GM11168 (cell line): ENCODE data around the gene MRPL32.

Experiments
- in situ Hi-C: fragments of 300-500 bp; cut with MboI; formaldehyde crosslinking; loops from one replicate; pipeline ENCODE4 v1.12.0; 2022; ENCODE audit warnings: low sequenced_read_pairs; ENCODE audit not compliant: unreplicated experiment

MRPL32 gene

DNA sequence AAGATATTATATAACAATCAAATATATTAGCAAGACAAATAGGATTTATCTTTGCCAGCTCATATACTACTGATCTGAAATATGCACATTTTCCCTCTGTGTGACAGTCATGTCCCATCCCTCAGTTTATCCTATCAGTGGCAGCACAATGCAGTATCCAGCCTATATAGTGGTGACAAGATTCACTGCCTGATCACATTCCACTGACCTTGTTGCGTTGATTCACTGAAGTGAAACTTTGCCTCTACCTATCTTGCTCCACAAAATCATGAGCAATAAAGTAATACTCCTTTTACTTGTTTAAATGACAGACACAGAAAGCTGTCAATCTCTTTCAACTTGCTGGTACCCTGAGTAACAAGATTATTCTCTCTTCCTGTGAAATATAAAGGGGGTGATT, 6.5 kb upstream of the MRPL32 start:
- in situ Hi-C loops, result loop anchor here (25.0 kb wide), 2 partner anchors 537 to 787 kb away; no protein-coding TSS in a partner anchor

DNA sequence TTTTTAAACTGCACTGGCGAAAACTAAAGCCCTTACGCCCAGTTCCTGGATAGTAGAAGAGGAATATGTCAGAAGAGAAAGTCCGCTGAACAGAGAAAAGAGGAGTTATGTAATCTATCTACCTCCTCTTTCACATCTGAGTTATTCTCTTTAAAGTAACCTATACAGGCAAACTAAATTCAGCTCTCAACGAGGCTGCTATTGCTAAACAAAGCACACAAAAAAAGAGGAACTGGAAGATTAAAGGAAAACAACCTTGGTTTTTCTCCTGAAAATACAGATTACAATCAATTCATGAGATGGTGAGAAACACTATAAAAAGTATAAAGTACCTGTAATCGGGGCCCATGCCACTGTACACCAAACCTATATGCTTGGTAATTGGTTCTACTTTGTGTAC, 6.0 kb upstream of the MRPL32 start:
- in situ Hi-C loops, result loop anchor here (25.0 kb wide), 2 partner anchors 536 to 786 kb away; no protein-coding TSS in a partner anchor

DNA sequence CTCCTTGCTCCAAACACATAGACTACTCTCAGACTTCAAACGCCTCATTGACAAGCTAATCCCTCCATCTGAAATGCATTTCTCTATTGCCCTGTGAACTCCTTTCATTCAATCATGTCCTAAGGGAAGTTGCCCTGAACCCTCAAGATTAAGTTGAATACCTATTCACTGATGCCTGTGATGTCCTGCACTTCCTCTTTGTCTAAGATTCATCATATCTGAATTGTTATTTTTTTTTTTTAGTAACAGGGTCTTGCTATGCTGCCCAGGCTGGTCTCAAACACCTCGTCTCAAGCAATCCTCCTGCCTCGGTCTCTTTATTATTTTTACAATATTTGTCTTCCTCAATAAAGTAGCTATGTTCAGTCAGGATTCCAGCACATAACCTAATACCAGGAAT, 3.4 kb upstream of the MRPL32 start:
- in situ Hi-C loops, result loop anchor here (25.0 kb wide), 2 partner anchors 534 to 784 kb away; no protein-coding TSS in a partner anchor

DNA sequence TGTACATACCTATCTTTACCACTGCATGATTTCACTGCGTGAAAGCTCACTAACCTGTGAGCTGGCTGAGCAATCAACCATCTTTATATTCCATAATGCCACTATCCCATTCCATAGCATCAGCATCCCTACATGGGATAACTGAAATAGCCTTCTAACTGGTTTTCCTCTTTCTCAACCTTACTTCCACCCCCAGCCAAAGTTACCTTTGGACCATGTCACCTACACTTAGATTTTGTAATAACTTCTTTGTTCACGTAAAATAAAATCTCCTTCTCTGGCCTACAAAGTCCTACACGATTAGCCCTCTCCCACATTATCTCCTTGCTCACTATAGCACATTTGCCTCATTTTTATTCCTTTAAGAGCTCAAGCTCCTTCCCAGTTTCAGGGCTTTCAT, 2.7 kb upstream of the MRPL32 start:
- in situ Hi-C loops, result loop anchor here (25.0 kb wide), 2 partner anchors 533 to 783 kb away; no protein-coding TSS in a partner anchor

DNA sequence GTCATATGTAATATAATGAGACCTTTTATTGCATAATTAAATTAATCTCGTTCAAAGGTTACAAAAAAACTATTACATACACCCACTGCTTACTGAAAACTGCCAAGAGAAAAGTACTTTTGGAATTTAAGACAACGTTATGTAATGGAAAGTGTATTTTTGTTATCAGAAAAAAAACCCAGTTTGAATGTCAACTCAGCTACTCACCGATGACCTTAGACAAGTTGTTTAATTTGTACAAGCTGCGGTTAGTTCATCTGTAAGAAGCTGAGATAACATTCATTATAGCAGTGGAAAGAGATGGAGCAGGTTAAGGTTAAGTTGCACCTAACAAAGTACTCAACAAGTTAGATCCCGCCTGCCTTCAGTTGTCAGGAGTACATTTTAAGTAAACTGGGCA, 1.3 kb upstream of the MRPL32 start:
- in situ Hi-C loops, result loop anchor here (10.0 to 25.0 kb wide), 3 partner anchors 334 to 781 kb away; no protein-coding TSS in a partner anchor

DNA sequence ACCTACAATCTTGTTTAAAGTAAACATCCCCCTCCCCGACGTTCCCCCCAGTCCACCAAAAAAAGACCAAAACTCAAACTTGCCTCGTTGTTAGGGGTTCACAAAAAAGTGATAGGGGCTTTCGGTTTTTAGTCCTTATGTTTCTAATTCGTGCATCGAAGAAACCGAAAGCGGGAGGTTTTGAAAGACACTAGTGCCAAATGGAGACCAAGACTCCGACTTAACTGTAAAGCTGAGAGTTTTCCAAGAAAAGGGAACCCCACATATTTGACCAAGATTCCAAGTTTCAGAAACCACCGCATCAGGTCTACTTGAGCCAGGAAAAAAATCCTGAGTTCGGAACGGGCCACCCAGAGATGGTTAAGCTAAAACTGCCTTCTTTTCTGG, 736 bp upstream of the MRPL32 start:
- in situ Hi-C loops, result loop anchor here (10.0 to 25.0 kb wide), 3 partner anchors 333 to 781 kb away; no protein-coding TSS in a partner anchor

DNA sequence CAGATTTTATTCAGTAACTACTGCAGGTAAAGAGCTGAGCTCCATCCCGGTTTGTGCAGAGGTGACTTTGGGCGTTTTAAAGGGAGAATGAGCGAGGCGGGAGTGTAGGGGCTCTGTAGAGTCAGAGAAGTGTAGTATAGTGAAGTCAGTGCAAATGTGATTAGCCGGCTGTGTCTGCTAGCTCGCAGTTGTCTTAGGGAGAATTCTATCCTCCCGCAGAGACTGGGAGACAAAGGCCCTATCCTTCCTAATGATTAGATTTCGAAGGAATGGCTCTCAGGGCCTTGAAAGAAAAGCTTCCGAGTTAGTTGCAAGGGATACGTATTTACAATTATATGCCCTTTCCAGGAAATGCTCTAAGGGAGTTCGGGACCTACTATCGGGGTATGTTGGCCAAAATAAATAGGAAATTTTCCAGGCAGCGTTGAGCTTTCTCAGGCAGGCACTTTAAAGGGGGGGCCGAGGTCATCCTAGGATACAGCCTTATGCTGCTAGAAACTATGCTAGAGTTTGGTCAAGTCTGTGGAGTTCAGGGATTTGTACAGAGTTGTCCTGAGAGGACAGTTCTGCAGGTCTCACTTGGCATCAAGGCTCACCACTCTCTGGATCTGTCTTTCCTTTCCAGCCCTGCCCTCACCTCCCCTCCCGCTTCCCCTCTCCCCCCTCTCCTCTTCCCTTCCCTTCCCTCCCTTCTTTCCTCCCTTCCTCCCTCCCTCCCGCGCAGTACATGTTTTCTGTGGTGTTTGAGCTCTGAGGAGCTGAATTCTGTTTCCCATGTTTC, 825 bp downstream of the MRPL32 start:
- in situ Hi-C loops, result loop anchor here (10.0 to 25.0 kb wide), 3 partner anchors 332 to 779 kb away; no protein-coding TSS in a partner anchor

DNA sequence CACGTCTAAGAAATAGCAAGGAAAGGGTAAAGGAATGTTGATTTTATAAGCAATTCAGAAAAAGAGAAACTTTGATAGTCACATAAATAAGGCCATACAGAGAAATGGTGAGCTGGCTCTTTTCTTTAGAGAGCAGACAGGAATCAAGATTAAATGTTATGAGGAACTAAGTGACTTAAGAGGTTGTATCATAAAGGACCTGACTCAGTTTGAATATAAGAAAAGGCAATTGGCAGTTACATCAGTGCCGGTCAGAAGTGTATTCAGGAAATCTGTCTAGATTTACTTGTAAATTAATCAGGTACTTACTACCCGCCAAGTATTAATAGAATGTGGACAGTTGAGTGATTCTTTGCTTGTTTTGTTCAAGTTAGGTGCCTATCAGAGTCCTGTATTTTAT, 2.1 kb downstream of the MRPL32 start:
- in situ Hi-C loops, result loop anchor here (10.0 to 25.0 kb wide), 3 partner anchors 331 to 778 kb away; no protein-coding TSS in a partner anchor

DNA sequence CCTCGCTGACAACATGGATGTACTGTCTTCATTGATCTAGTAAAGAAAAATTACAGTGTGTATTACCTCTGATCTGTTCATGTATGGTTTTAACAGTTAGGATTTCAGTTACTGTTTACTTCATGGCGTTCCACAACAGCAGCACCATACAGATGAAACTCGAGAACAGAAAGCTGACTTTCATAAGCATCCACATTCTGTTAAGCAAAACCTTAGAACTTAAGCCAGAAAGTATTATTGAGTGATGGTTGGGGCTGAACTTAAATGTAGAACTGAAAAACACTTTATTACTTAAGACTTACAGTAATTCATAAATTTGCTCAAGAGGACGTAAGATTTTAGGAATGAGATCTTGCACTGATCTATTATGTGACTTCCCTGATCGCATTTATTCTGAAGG, 3.7 kb downstream of the MRPL32 start:
- in situ Hi-C loops, result loop anchor here (10.0 to 25.0 kb wide), 3 partner anchors 329 to 776 kb away; no protein-coding TSS in a partner anchor

DNA sequence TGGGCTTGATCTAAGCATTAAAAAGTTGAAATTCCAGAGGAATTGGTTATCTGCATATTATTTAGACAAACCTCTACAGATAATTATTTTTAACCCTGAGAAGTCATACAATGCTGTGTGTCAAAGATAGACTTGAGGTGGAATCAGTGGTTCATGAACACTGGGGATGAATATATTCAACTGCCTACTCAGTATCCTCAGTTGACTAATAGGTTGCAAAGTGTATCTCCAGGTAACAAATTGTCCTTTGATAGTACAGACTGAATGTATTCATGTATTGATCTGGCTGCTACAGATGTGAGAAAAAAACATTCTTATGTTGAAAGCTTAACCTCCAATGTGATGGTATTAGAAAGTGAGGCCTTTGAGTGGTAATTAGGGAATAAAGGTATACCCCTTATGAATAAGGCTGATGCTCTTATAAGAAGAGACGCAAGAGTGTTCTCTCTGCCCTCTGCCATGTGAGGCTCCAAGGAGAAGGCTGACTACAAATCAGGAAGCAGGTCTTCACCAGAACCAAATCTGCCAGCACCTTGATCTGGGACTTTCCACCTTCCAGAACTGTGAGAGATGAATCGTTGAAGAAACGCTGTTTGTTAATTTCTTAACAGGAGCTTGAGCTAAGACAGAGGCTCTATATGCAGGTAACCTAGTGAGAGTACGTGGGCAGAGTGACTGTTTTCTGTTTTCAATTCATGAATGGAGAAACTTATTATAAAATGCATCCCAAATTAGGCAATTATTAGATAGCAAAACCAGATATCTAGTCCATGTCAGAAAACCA, 7.5 kb downstream of the MRPL32 start:
- in situ Hi-C loops, result loop anchor here (10.0 to 25.0 kb wide), 3 partner anchors 325 to 773 kb away; no protein-coding TSS in a partner anchor

DNA sequence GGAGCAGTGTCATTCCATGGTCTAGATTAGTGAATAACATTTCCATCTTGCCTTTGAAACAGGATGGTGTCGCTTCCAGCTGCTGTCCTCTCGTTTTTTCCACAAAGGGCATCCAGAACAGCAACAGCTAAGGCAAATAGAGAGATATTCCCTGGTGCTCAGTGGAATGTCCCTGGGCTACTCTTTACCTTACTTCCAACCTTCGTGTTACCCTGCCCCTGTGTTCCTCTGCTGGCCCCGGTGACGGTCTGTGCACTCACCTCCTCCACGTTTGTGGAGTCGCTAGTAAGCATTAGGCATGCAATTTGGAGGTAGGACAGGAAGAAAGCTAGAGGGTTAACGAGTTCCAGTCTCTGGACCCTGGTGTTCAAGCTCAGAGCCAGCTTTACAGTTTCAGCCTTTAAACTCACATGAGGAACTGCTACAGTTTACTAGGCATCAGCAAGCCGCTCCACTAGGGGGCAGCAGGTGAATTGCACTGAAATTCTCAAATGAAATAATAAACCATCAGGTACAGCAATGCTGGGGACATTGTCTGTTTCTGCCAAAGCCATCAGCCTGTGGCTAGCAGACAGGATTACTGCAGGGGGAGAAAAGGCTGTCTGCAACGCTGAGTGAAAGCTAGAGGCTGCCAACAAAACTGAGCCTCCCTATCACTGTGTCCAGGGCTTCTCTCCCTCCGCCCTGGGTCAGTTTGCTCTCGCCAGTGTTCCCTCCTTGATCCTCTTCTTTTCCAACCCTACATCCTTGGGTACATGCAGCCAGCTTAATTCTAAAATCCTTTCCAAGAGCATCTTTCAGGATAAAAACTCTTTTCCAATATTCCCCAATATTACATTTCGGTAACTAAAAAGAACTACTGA, 9.0 kb downstream of the MRPL32 start:
- in situ Hi-C loops, result loop anchor here (25.0 kb wide), 2 partner anchors 521 to 771 kb away; no protein-coding TSS in a partner anchor

DNA sequence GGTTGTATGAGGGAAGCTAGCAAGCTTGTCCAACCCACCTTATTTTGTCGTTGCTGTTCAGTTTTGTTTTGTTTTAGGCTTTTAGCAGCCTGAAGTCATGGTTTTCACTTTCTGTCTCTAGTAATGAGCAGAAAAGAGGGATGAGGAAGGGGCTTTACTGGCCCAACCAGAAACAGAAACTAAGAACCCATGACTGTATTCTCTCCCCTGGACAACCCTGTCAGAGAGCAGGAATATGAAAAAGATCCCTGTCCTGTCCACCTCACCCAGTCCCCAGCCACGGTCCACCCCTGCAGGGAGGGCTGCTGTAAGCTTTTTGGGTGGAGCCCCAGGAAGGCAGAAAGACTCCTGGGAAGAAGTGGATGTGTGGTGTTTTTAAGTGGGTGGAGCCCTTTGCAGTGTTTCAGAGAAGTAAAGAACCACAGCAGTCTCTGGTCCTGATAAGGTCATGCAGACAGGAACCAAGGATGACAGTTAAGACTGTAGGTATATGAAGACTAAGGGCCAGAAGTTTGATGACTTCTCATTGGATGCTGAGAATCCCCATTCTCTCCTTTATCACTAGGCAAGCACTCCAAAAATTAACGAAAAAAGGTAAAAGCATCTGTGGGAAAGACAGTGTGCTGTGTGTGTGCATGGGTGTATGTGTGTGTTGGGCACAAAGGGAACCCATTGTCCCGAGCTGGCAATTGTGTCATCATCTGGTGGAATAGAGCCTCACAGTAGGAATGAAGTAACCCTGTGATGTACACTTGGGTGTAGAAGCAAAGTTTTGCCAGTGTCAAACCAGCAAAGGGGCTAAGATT, 13.8 kb downstream of the MRPL32 start:
- in situ Hi-C loops, result loop anchor here (25.0 kb wide), 2 partner anchors 516 to 766 kb away; no protein-coding TSS in a partner anchor

DNA sequence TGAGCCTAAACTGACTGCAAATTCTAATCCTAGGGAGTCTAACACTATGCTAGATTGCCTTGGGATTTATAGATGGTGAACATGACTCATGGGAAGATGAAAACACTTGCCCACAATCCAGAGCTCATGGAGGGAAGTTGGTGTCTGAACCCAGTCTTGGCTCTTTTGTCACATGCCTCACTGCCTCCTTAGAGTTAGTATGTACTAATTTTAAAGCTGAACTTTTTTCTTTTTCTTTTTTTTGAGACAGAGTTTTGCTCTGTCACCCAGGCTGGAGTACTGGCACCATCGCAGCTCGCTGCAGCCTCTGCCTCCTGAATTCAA, 14.4 kb downstream of the MRPL32 start:
- in situ Hi-C loops, result loop anchor here (25.0 kb wide), 2 partner anchors 516 to 766 kb away; no protein-coding TSS in a partner anchor

DNA sequence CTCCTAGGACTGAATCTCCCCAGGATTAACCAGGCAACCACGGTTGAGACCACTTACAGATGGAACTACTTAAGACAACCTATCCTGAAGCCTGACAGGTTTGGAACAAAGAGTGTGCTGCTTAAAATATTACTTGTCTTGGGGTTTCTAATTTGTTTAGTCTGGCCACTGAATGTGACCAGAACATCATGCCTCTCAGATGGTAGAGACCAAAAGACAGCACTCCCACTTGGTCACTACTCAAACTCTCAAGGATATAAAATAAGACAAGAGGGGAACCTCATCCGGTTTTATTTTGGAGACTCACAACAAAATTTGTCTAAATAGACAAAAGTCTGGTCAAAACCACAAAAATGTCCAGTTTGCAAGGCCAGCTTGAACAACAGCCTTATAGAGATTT, 15.3 kb downstream of the MRPL32 start:
- in situ Hi-C loops, result loop anchor here (25.0 kb wide), 2 partner anchors 515 to 765 kb away; no protein-coding TSS in a partner anchor

DNA sequence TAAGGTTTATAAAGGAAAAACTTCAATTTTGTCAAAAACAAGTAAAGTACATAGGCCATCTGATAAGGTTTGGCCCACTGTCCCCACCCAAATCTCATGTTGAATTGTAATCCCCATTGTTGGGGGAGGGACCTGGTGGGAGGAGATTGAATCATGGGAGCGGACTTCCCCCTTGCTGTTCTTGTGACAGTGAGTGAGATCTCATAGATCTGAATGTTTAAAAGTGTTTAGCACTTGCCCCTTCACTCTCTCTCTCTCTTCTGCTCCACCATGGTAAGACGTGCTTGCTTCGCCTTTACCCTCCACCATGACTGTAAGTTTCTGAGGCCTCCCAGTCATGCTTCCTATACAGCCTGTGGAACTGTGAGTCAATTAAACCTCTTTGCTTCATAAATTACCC, 18.2 kb downstream of the MRPL32 start:
- in situ Hi-C loops, result no loop called here

DNA sequence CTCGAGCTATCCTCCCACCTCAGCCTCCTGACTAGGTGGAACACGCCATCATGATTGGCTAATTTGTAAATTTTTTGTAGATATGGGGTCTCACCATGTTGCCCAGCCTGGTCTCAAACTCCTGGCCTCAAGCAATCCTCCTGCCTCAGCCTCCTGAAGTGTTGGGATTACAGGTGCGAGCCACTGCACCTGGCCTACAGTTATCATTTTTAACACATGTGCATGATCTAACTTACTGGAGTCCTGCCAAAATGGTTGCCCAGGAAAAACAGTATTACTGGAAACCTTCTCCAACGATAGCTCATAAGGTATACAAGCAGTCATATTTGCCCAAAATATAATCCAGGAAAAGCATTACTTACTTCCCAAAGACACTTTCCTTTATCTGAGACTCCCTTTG, 20.2 kb downstream of the MRPL32 start:
- in situ Hi-C loops, result no loop called here

DNA sequence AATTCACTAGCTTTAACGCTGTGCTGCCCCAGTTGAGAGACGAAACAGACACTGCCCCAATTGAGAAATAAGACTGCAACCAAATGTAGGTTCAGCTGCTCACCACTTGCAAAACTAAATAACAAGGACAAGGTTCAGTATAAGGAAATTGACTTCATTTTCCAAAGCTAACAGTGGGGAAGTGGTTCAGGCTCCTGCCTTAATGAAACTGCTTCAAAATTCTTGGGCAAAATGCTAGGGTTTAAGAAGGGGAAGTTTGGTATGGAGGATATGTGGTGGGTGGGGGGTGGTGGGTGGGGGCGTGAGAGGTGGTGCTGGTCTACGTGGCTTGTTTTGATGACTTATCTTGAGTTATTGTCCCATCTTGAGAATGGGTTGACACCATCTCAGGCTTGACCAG, 21.8 kb downstream of the MRPL32 start:
- in situ Hi-C loops, result no loop called here

DNA sequence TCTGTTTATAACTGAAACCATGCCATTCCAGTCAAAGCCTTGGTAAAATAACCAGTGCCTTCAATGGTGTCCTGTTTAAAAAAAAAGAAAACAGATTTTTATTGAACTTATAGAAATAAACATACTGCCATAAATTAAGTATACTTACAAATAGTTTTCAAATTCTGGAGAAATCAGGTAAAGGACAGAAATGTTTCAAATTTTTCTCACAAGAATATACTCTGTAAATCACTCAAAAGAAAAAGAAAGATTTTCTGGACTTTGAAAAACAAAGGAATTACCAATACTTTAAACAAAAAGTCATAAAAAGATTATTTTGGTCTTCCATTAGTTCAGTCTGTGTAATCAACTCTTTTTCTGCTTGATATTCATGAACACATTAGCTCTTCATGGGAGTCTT, 23.9 kb downstream of the MRPL32 start:
- in situ Hi-C loops, result no loop called here

DNA sequence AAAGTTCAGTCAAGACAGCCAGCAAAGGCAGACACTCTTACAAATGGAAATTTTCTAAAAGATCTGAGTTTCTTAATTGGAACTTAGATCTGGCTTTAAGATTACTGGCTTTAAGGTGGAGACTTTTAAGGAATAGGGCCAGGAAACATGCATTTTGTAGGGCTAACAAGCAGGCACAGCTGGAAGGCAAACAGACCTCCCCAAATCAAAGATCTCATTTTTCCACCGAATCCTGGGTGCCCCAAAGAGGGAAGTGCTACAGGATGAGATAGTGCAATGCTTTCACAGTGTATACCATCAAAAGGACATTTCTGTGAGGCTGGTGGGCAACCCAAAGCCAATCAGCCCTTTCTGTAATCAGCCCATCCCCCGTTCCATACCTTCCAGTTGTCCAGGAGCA, 27.4 kb downstream of the MRPL32 start:
- in situ Hi-C loops, result no loop called here
